Stimulated activated CD4-positive, alpha-beta T cell treated with anti-CD3 and anti-CD28 coated beads, Interleukin-1b, Interleukin-23, amount 100 ng/mL, for 24 hours (primary cell): Measurements from ENCODE around the gene OR14C36.
"Not testable (repeated sequence)": the region's sequence is repeated elsewhere in the genome, so short reads cannot be mapped to it uniquely, and the experiment has no call there.

ENCODE experiments used
- DNase-seq, 4 experiments: peaks; one replicate each; pipeline ENCODE4 v3.0.0-alpha.2; 2020; ENCODE audit warnings: low read depth in 4 of 4, low spot score in 1 of 4

Gene OR14C36

GRCh38 chr1:248348475-248348874 lies at the start of gene OR14C36:
Gene OR14C36, plus strand, starts transcription at chr1:248348775. Its CDS starts 0 bp downstream, at chr1:248348775.
- no peak for DNase-seq

- no peak for DNase-seq
These were observed 45.3 kb upstream of the OR14C36 start, which contains the start of gene OR2T12 for GRCh38 chr1:248303324-248303723. Gene OR2T12, minus strand, starts transcription at chr1:248303424. Its CDS starts 7,846 bp downstream, at chr1:248295578.

GRCh38 chr1:248305672-248306071 lies 42.9 kb upstream of the OR14C36 start:
- DNase-seq = not testable (repeated sequence)

DNA sequence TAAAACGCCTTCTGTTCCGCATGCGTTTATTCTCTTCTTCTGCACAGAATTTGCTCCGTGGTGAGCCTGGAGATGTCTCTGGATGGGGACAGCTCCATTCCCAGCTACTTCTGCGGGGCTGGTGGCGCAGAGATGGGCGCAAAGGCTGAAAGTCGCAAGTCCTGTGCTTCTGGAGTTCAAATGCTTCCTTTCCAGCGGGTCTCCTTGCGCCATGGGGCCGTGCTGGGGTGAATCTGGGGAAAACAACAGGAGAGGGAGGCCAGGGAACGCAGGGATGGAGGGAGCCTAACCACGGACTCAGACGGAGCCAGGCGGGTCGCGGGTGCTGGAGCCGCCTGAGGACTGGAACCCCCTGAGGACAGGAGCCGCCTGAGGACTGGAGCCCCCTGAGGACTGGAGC lies 42.5 kb upstream of the OR14C36 start:
- DNase-seq = no peak

DNA sequence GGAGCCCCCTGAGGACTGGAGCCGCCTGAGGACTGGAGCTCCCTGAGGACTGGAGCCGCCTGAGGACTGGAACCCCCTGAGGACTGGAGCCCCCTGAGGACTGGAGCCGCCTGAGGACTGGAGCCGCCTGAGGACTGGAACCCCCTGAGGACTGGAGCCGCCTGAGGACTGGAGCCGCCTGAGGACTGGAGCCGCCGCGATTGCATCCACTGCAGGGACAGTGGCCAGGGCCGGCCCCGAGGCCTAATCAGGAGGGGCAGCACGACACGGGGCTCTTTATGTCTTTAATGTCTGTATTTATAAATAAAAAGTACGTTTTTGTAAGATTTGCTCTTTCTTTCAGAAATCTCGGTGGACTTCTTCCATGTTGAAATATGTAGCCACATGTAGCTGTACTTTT lies 41.8 kb upstream of the OR14C36 start:
- not testable (repeated sequence) for DNase-seq

GRCh38 chr1:248316796-248317195 lies 31.8 kb upstream of the OR14C36 start:
- DNase-seq = no peak

DNA sequence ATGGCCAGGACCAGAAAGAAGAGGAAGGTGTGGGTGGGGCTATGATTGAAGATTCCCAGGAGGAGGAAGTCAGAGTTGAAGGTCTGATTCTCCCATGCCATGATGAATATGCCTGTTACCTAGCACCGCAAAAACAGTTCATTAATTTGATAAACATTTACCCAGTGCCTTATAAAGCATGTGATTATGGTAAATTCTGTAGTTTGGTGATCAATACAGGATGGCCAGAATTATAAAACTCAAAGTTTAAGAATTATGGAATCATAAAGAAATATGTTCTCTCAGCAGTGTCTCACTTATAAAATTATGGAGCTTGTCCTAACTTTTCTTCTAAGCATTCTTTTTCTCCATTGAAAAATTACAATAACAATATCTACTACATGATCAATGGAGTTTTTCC lies 24.1 kb upstream of the OR14C36 start, which contains the start of gene OR2M7:
OR2M7 (minus strand) TSS at position 101 of the 400 bp plus-strand sequence; CDS start at position 101, 0 bp downstream.
- DNase-seq = no peak

DNA sequence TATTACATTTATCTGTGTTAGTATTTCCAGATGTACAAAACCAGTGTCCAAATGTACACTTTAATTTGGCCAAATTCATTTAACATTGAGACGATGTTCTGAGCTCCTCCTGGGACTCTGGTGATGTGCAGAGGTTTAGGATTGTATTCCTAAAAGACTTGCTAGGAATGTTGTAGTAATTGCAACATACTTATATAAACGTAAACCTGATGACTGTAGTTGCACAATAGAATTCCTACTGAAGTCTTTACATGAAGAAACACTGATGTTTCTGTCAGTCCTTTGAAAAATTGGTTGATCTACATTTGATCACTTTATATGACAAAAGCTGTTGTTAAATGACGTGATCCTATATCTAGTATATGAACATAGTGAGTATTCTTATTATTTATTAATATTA lies 5.1 kb upstream of the OR14C36 start:
- no peak for DNase-seq

- no peak for DNase-seq
These were observed 10.8 kb downstream of the OR14C36 start for GRCh38 chr1:248359415-248359814.

DNA sequence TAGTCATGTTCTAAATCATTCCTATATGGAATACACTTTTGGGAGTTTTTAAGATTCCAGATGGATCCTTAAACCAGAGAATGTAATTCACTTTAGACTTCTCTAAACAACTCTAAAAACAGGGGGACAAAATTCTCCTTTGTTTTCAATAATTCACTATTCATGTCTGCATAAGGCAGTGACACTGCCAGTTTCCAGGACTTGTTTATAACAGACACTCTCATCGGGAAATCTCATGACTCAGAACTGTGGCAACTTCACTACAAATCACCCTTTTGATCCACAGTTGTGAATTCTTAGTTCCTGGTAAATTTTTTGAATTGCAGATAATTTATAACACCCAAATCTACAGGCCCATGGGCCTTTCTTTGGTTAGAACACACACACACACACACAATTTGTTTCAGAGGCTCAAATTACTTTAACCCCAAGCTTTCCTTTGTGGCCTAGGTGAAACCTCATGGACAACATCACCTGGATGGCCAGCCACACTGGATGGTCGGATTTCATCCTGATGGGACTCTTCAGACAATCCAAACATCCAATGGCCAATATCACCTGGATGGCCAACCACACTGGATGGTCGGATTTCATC lies 12.6 kb downstream of the OR14C36 start, which contains the start of gene OR2T4:
OR2T4 (plus strand) TSS at position 545 of the 595 bp plus-strand sequence; CDS start at position 545, 0 bp downstream.
- DNase-seq = no peak

GRCh38 chr1:248366609-248367008 lies 18.0 kb downstream of the OR14C36 start:
- no peak for DNase-seq

- DNase-seq = no peak
These were observed 23.8 kb downstream of the OR14C36 start for GRCh38 chr1:248372394-248372793.

DNA sequence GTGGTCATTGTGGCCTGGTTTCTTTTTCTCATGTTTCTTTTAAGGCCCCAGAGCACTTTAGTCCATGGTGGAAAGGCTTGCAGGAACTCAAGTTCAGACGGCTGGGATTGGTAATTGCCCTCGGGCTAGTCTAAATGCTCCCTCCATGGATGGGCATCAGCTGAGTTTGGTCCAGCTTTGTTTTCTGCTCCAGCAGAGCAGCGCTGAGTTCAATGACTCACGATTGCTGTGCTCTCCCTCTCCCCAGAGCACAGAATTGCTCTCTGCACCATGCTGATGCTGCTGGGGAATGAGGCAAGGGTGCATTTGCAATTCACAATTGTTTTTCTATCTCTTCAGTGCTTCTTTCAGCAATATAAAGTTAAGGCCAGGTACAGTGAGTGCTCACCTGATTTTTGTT lies 25.2 kb downstream of the OR14C36 start:
- no peak for DNase-seq

DNA sequence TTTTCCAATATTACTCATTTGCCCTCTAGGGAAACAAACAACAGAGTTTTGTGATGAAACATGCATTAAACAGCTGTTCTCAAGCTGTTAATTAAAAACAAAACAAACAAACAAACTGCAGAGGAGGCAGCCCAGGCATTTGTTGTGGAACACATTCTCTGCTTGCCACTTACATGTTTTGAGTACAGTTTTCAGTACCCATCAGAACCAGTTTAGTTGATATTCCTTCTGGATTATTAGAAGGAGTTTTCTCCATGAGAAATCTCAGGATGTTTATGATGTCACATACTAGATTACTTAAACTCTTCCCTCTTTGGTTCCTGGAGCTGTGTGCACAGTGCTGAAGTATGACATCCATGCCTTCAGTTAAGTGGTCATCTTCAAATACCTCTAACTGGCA lies 26.9 kb downstream of the OR14C36 start, which contains the start of gene OR2T6:
OR2T6 (plus strand) TSS at position 301 of the 400 bp plus-strand sequence. CDS start 11,863 bp downstream, outside the sequence.
- DNase-seq = no peak

- no peak for DNase-seq
These were observed 28.3 kb downstream of the OR14C36 start for GRCh38 chr1:248376916-248377315.

DNA sequence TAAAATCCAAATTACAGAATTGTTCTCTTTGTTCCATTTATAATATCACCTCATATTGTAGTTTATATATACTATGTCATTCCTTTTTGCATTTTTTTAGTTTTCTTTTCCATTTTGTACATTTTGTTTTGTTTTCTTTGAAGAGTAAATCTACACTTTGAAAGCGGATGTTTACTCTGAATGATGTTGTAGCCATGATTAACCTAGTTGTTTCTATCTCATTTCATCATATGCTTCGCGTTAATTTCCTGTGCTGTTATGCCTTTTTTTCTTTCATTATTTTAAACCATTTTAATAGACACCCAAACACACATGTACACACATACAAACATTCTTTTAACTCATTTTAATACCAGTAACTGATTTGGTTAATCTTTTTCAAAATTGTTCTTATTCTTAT lies 32.3 kb downstream of the OR14C36 start:
- DNase-seq = no peak

GRCh38 chr1:248388426-248388825 lies 39.9 kb downstream of the OR14C36 start:
- no peak for DNase-seq

- no peak for DNase-seq
These were observed 44.5 kb downstream of the OR14C36 start for GRCh38 chr1:248393050-248393449.
